CD1c-positive myeloid dendritic cell (primary cell): ENCODE measurements around the gene BDP1.
"Not testable (repeated sequence)": the region's sequence is repeated elsewhere in the genome, so short reads cannot be mapped to it uniquely, and the experiment has no call there.

Source experiments
- DNase-seq: peaks from one replicate; pipeline ENCODE4 v3.0.0-alpha.2; 2016; ENCODE audit errors: extremely low spot score

Gene BDP1

GRCh38 chr5:71460693-71461092, 5.2 kb downstream of the BDP1 start:
- DNase-seq, result no peak

- no peak for DNase-seq
These were observed 5.9 kb downstream of the BDP1 start for GRCh38 chr5:71461360-71461759.

- DNase-seq, result no peak
These were observed 15.7 kb downstream of the BDP1 start for GRCh38 chr5:71471193-71471592.

GRCh38 chr5:71475788-71476384, 20.4 kb downstream of the BDP1 start:
- peak; percentile 13 for DNase-seq

- DNase-seq, result no peak
These were observed 26.0 kb downstream of the BDP1 start for GRCh38 chr5:71481441-71481840.

- no peak for DNase-seq
These were observed 26.7 kb downstream of the BDP1 start for GRCh38 chr5:71482132-71482531.

- DNase-seq, result no peak
These were observed 27.9 kb downstream of the BDP1 start for GRCh38 chr5:71483355-71483754.

GRCh38 chr5:71492817-71493615, 37.6 kb downstream of the BDP1 start:
- DNase-seq, result no peak

GRCh38 chr5:71494202-71494601, 38.8 kb downstream of the BDP1 start:
- not testable (repeated sequence) for DNase-seq

GRCh38 chr5:71498756-71499155, 43.3 kb downstream of the BDP1 start:
- not testable (repeated sequence) for DNase-seq

- DNase-seq, result no peak
These were observed 48.1 kb downstream of the BDP1 start for GRCh38 chr5:71503536-71503935.

GRCh38 chr5:71522151-71522550, 66.7 kb downstream of the BDP1 start:
- peak; percentile 3 for DNase-seq

- DNase-seq, result not testable (repeated sequence)
These were observed 70.2 kb downstream of the BDP1 start for GRCh38 chr5:71525611-71526010.

- no peak for DNase-seq
These were observed 72.8 kb downstream of the BDP1 start for GRCh38 chr5:71528206-71528605.

- no peak for DNase-seq
These were observed 74.2 kb downstream of the BDP1 start for GRCh38 chr5:71529682-71530081.

GRCh38 chr5:71533142-71533541, 77.7 kb downstream of the BDP1 start:
- peak; percentile 57 for DNase-seq

GRCh38 chr5:71533615-71534014, 78.2 kb downstream of the BDP1 start:
- peak; percentile 74 for DNase-seq

GRCh38 chr5:71537687-71538086, 82.2 kb downstream of the BDP1 start:
- no peak for DNase-seq

- not testable (repeated sequence) for DNase-seq
These were observed 95.4 kb downstream of the BDP1 start for GRCh38 chr5:71550885-71551284.

- DNase-seq, result not testable (repeated sequence)
These were observed 96.1 kb downstream of the BDP1 start for GRCh38 chr5:71551582-71551981.

- DNase-seq, result not testable (repeated sequence)
These were observed 96.7 kb downstream of the BDP1 start for GRCh38 chr5:71552026-71552749.

GRCh38 chr5:71563161-71563560, 107.7 kb downstream of the BDP1 start:
- DNase-seq, result no peak

- no peak for DNase-seq
These were observed 109.4 kb downstream of the BDP1 start for GRCh38 chr5:71564895-71565294.
